GM12801 (cell line): ENCODE measurements around the gene GJA4.

Source experiments
- CTCF ChIP-seq: IDR thresholded peaks from one replicate; pipeline ENCODE4 v1.5.1; 2011; ENCODE audit warnings: control low read depth; ENCODE audit not compliant: insufficient read length; ENCODE audit errors: extremely low read depth

GJA4 gene

GRCh38 chr1:34792868-34793727 is at the start of gene GJA4:
Gene GJA4 (plus strand): TSS chr1:34792999. CDS start chr1:34794214, 1,215 bp downstream.
- no peak for TF ChIP-seq CTCF

- TF ChIP-seq CTCF, result no peak
These were observed 49.0 kb upstream of the GJA4 start for GRCh38 chr1:34743775-34744174.

- no peak for TF ChIP-seq CTCF
These were observed 47.9 kb upstream of the GJA4 start for GRCh38 chr1:34744851-34745250.

GRCh38 chr1:34745666-34746065 is 47.1 kb upstream of the GJA4 start:
- TF ChIP-seq CTCF, result no peak

GRCh38 chr1:34746101-34746500 is 46.7 kb upstream of the GJA4 start:
- no peak for TF ChIP-seq CTCF

GRCh38 chr1:34746785-34747637 is 45.8 kb upstream of the GJA4 start:
- TF ChIP-seq CTCF, result no peak

GRCh38 chr1:34747638-34747941 is 45.2 kb upstream of the GJA4 start:
- no peak for TF ChIP-seq CTCF
